SK-N-SH treated with all-trans-retinoic acid at 6 μM for 48 hours (cell line): ENCODE results near the gene PABPN1L.

ENCODE experiments used
- ATAC-seq: fragments of 200-7000 bp; cut with Tn5 transposase; 3 replicates; pipeline ENCODE4 v1.9.1; 2020; ENCODE audit warnings: mild to moderate bottlenecking, moderate library complexity
- ARNTL ChIP-seq: fragments of 450-650 bp; formaldehyde crosslinking; IDR thresholded peaks from 2 replicates; pipeline ENCODE4 v1.5.0; 2020; ENCODE audit warnings: low read depth, mild to moderate bottlenecking, moderate library complexity, borderline replicate concordance
- BACH2 ChIP-seq: fragments of 250-450 bp; sonication (Bioruptor Pico); IDR thresholded peaks from 2 replicates; pipeline ENCODE4 v1.9.0; 2021; ENCODE audit warnings: mild to moderate bottlenecking, borderline replicate concordance
- CREB5 ChIP-seq: fragments of 250-450 bp; sonication (Bioruptor Pico); IDR thresholded peaks from 2 replicates; pipeline ENCODE4 v1.5.1; 2020; ENCODE audit warnings: low read depth, mild to moderate bottlenecking, moderate library complexity
- CSDC2 ChIP-seq: fragments of 250-450 bp; sonication (Bioruptor Pico); IDR thresholded peaks from 2 replicates; pipeline ENCODE4 v1.5.0; 2020; ENCODE audit warnings: mild to moderate bottlenecking, moderate library complexity
- CSRNP3 ChIP-seq: fragments of 250-450 bp; sonication (Bioruptor Pico); IDR thresholded peaks from 2 replicates; pipeline ENCODE4 v1.5.1; 2021; ENCODE audit warnings: mild to moderate bottlenecking, moderate library complexity
- ESRRG ChIP-seq: fragments of 250-450 bp; sonication (Bioruptor Pico); IDR thresholded peaks from 2 replicates; pipeline ENCODE4 v1.6.1; 2021; ENCODE audit warnings: mild to moderate bottlenecking
- GLIS3 ChIP-seq: fragments of 250-450 bp; sonication (Bioruptor Pico); IDR thresholded peaks from 2 replicates; pipeline ENCODE4 v1.5.0; 2020; ENCODE audit warnings: mild to moderate bottlenecking, moderate library complexity
- ISL1 ChIP-seq: fragments of 250-450 bp; sonication (Bioruptor Pico); IDR thresholded peaks from 2 replicates; pipeline ENCODE4 v2.1.2; 2022; ENCODE audit warnings: mild to moderate bottlenecking, moderate library complexity
- OSR1 ChIP-seq: fragments of 250-450 bp; sonication (Bioruptor Pico); IDR thresholded peaks from 2 replicates; pipeline ENCODE4 v1.8.0; 2022; ENCODE audit warnings: moderate library complexity, mild to moderate bottlenecking, inconsistent platforms
- PATZ1 ChIP-seq: fragments of 250-450 bp; sonication (Bioruptor Pico); IDR thresholded peaks from 2 replicates; pipeline ENCODE4 v1.8.0; 2020; ENCODE audit warnings: mild to moderate bottlenecking, moderate library complexity, borderline replicate concordance
- POU6F1 ChIP-seq: fragments of 250-450 bp; sonication (Bioruptor Pico); IDR thresholded peaks from 2 replicates; pipeline ENCODE4 v1.8.0; 2021; ENCODE audit warnings: low read depth, mild to moderate bottlenecking, moderate library complexity, borderline replicate concordance
- PPARA ChIP-seq: fragments of 250-450 bp; sonication (Bioruptor Pico); IDR thresholded peaks from 2 replicates; pipeline ENCODE4 v1.5.0; 2020; ENCODE audit warnings: mild to moderate bottlenecking, borderline replicate concordance
- SNAI2 ChIP-seq: fragments of 250-450 bp; sonication (Bioruptor Pico); IDR thresholded peaks from 2 replicates; pipeline ENCODE4 v1.5.0; 2020; ENCODE audit warnings: mild to moderate bottlenecking, moderate library complexity
- TCF4 ChIP-seq: fragments of 250-450 bp; sonication (Bioruptor Pico); IDR thresholded peaks from 2 replicates; pipeline ENCODE4 v1.8.0; 2021; ENCODE audit warnings: mild to moderate bottlenecking, moderate library complexity, borderline replicate concordance
- TOX ChIP-seq: fragments of 250-450 bp; sonication (Bioruptor Pico); IDR thresholded peaks from 2 replicates; pipeline ENCODE4 v1.8.0; 2021; ENCODE audit warnings: mild to moderate bottlenecking, moderate library complexity, borderline replicate concordance
- TSHZ2 ChIP-seq: fragments of 250-450 bp; sonication (Bioruptor Pico); IDR thresholded peaks from 2 replicates; pipeline ENCODE4 v1.5.0; 2020; ENCODE audit warnings: mild to moderate bottlenecking, moderate library complexity
- ZC3H10 ChIP-seq: fragments of 250-450 bp; sonication (Bioruptor Pico); IDR thresholded peaks from 2 replicates; pipeline ENCODE4 v1.5.1; 2021; ENCODE audit warnings: mild to moderate bottlenecking, moderate library complexity
- ZFP3 ChIP-seq: fragments of 250-450 bp; sonication (Bioruptor Pico); IDR thresholded peaks from 2 replicates; pipeline ENCODE4 v1.5.0; 2020; ENCODE audit warnings: mild to moderate bottlenecking, moderate library complexity
- ZFP30 ChIP-seq: fragments of 450-650 bp; formaldehyde crosslinking; IDR thresholded peaks from 2 replicates; pipeline ENCODE4 v1.5.0; 2022; ENCODE audit warnings: mild to moderate bottlenecking, moderate library complexity
- ZNF565 ChIP-seq: fragments of 450-650 bp; formaldehyde crosslinking; conservative IDR thresholded peaks from 2 replicates; pipeline ENCODE4 v1.5.0; 2020; ENCODE audit warnings: low read depth, mild to moderate bottlenecking, moderate library complexity
- ZNF70 ChIP-seq: fragments of 450-650 bp; formaldehyde crosslinking; IDR thresholded peaks from 2 replicates; pipeline ENCODE4 v1.5.0; 2020; ENCODE audit warnings: mild to moderate bottlenecking, moderate library complexity
- ZNF8 ChIP-seq: fragments of 450-650 bp; formaldehyde crosslinking; IDR thresholded peaks from 2 replicates; pipeline ENCODE4 v1.5.0; 2020; ENCODE audit warnings: mild to moderate bottlenecking, moderate library complexity

PABPN1L gene

GRCh38 chr16:88864099-88864498, 2.4 kb downstream of the PABPN1L start:
- no peak for ATAC-seq
- TF ChIP-seq ZNF8 (CRISPR knock-in tag): no peak
- no peak for TF ChIP-seq CSDC2
- no peak for TF ChIP-seq ESRRG (CRISPR knock-in tag)
- TF ChIP-seq ZNF70 (CRISPR knock-in tag): no peak
- no peak for TF ChIP-seq CSRNP3 (CRISPR knock-in tag)
- TF ChIP-seq CREB5 (CRISPR knock-in tag): no peak
- TF ChIP-seq PPARA: no peak
- TF ChIP-seq ISL1 (CRISPR knock-in tag): no peak
- no peak for TF ChIP-seq SNAI2 (CRISPR knock-in tag)
- no peak for TF ChIP-seq TCF4
- no peak for TF ChIP-seq GLIS3 (CRISPR knock-in tag)
- no peak for TF ChIP-seq POU6F1 (CRISPR knock-in tag)
- no peak for TF ChIP-seq TSHZ2 (CRISPR knock-in tag)
- no peak for TF ChIP-seq ARNTL (CRISPR knock-in tag)
- TF ChIP-seq ZC3H10 (CRISPR knock-in tag): no peak
- no peak for TF ChIP-seq ZNF565 (CRISPR knock-in tag)
- no peak for TF ChIP-seq TOX (CRISPR knock-in tag)
- TF ChIP-seq, all 23 proteins: peak for 0

- no peak for ATAC-seq
- no peak for TF ChIP-seq CSRNP3 (CRISPR knock-in tag)
- TF ChIP-seq BACH2 (CRISPR knock-in tag): no peak
- TF ChIP-seq TCF4: no peak
- TF ChIP-seq CSDC2: no peak
- no peak for TF ChIP-seq ZFP3 (CRISPR knock-in tag)
- TF ChIP-seq CREB5 (CRISPR knock-in tag): no peak
- TF ChIP-seq ZNF565 (CRISPR knock-in tag): no peak
- no peak for TF ChIP-seq ZFP30 (CRISPR knock-in tag)
- TF ChIP-seq OSR1 (CRISPR knock-in tag): no peak
- TF ChIP-seq ARNTL (CRISPR knock-in tag): no peak
- TF ChIP-seq ZNF8 (CRISPR knock-in tag): no peak
- TF ChIP-seq, all 23 proteins: peak for 0
Measured at GRCh38 chr16:88863426-88863825, 3.0 kb downstream of the PABPN1L start.

GRCh38 chr16:88862968-88863367, 3.5 kb downstream of the PABPN1L start:
- ATAC-seq: no peak
- no peak for TF ChIP-seq OSR1 (CRISPR knock-in tag)
- no peak for TF ChIP-seq ZC3H10 (CRISPR knock-in tag)
- no peak for TF ChIP-seq CREB5 (CRISPR knock-in tag)
- no peak for TF ChIP-seq PATZ1
- TF ChIP-seq ISL1 (CRISPR knock-in tag): no peak
- no peak for TF ChIP-seq TSHZ2 (CRISPR knock-in tag)
